Caco-2 (cell line): Measurements from ENCODE around the gene ADCY1. TPM values are rescaled to one million over a fixed set of nuclear protein-coding genes. Genes with fewer than 3 reads are reported as not detected.

ENCODE experiments used
- BruUV-seq: library from RNA; stranded (reverse); fragments of 400-500 nt; replicated peaks from 2 replicates; lab custom pipeline; 2021; lab: Mats Ljungman, UMichigan
- CTCF ChIA-PET: fragments of 300-600 bp; sonication (Branson Sonifier 250); formaldehyde crosslinking; loops from one replicate; lab custom pipeline; 2022; ENCODE audit warnings: antibody characterized with exemption; lab: Charles Lee
- POLR2A ChIA-PET: fragments of 300-600 bp; sonication (Branson Sonifier 250); formaldehyde crosslinking; loops from one replicate; lab custom pipeline; 2022; ENCODE audit warnings: antibody characterized with exemption; lab: Charles Lee
- DNase-seq, 2 experiments: peaks; one replicate each; pipeline versions ENCODE4 v3.0.0 to v3.0.0-alpha.2; 2020 to 2022
- H3K27me3 ChIP-seq: replicated peaks from 2 replicates; pipeline ENCODE4 v1.6.0; 2011; ENCODE audit warnings: low read length; ENCODE audit not compliant: control insufficient read depth, insufficient read depth
- H3K36me3 ChIP-seq: 2 replicates; pipeline ENCODE4 v1.5.1; 2011; ENCODE audit warnings: low read length; ENCODE audit not compliant: control insufficient read depth, insufficient read depth
- H3K4me1 ChIP-seq: fragments of 250-450 bp; sonication (Bioruptor Pico); 2 replicates; pipeline ENCODE4 v1.5.1; 2020; ENCODE audit warnings: mild to moderate bottlenecking
- H3K4me3 ChIP-seq: 2 replicates; pipeline ENCODE4 v1.5.1; 2011; ENCODE audit warnings: low read depth, mild to moderate bottlenecking, control low read depth, low read length
- H3K9me3 ChIP-seq: fragments of 250-450 bp; sonication (Bioruptor Pico); 2 replicates; pipeline ENCODE4 v1.5.1; 2020; ENCODE audit warnings: mild to moderate bottlenecking, moderate library complexity
- H3K27ac Mint-ChIP-seq: one replicate; pipeline ENCODE4 v1.8.0; 2022; ENCODE audit warnings: mixed read lengths; ENCODE audit not compliant: unreplicated experiment
- H3K27me3 Mint-ChIP-seq: one replicate; pipeline ENCODE4 v1.8.0; 2022; ENCODE audit warnings: mixed read lengths; ENCODE audit not compliant: insufficient read depth, unreplicated experiment
- H3K36me3 Mint-ChIP-seq: one replicate; pipeline ENCODE4 v1.8.0; 2022; ENCODE audit warnings: mild to moderate bottlenecking, mixed read lengths; ENCODE audit not compliant: insufficient read depth, unreplicated experiment
- H3K4me1 Mint-ChIP-seq: one replicate; pipeline ENCODE4 v1.8.0; 2022; ENCODE audit warnings: low read depth, mixed read lengths; ENCODE audit not compliant: unreplicated experiment
- H3K4me3 Mint-ChIP-seq: one replicate; pipeline ENCODE4 v1.8.0; 2022; ENCODE audit warnings: mild to moderate bottlenecking, moderate library complexity, mixed read lengths; ENCODE audit not compliant: unreplicated experiment
- H3K9me3 Mint-ChIP-seq: one replicate; pipeline ENCODE4 v1.8.0; 2022; ENCODE audit warnings: mixed read lengths; ENCODE audit not compliant: unreplicated experiment
- intact Hi-C: fragments of 100-400 bp; cut with micrococcal nuclease; formaldehyde crosslinking; loops from one replicate; pipeline ENCODE4 v1.10.0; 2022; ENCODE audit not compliant: unreplicated experiment
- total RNA-seq: library from RNA; stranded (reverse); gene quantifications from 2 replicates; pipeline ENCODE4 v1.2.3, GENCODE V29; 2022
- TF ChIP-seq, protein P1 (sequence below), 2 experiments: fragments of 200-600 bp in 1 of 2; IDR thresholded peaks; 1 replicate in 1 of 2; 2 replicates in 1 of 2; pipeline versions ENCODE4 v1.5.1 to v1.8.0; 2011 to 2022; ENCODE audit warnings: antibody characterized with exemption in 1 of 2, control low read depth in 1 of 2, inconsistent platforms in 1 of 2, low read depth in 1 of 2, low read length in 1 of 2, mild to moderate bottlenecking in 1 of 2, moderate library complexity in 1 of 2; ENCODE audit not compliant: insufficient read depth in 1 of 2, severe bottlenecking in 1 of 2, unreplicated experiment in 1 of 2

Gene ADCY1
- total RNA-seq, 1 experiment from 2014 or later, result 2.9 TPM

DNA sequence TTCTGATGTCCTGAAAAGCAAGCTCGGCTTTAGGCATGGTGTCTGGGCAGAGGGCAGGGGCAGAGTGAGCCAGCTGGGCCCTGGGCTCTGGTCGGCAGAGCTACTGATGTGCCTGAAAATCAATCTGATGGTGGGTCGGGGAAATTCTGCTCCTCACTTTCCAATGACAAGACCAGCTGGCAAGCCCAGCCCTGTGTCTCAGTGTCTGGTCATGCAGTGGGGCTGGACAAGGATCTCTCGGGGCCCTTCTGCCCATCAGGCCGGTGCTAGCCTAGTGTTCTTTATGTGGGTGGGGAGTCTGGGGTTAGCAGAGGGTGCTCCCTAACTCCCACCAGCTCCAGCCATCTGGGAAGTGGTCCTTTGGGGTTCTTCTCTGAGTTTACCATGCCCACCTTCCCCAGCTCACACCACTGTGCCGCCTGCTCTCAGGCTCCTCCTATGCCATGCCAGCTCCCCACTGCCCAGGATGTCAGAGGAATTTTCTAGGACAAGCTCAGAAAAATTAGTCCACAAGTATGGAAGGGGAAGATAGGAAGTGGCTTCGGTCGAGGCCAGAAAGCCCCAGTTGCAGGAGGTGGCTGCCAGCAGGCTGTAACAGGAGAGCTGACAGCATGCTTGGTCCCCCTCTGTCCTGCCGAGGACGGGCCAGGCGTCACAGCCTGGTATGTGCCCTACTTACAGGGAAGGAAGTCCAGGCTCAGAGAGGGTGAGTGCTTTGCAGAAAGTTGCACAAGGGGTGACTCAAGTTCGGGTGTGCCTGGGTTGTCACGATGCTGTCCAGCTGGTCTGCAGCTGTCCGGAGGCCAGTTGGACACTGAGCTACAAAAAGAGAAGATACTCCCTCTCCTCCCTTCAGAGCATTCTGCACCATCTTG is 135.2 kb downstream of the ADCY1 start:
- Mint-ChIP-seq H3K9me3 (no peaks in the 10 kb centered on the region), H3K4me1 (no peaks in the 10 kb centered on the region), H3K36me3 (no peaks in the 10 kb centered on the region), H3K4me3 (no peak overlapping the region), H3K27ac (no peak overlapping the region), H3K27me3 (peaks cover 5% of the 10 kb centered on the region)
- Histone ChIP-seq H3K4me1 (no peaks in the 10 kb centered on the region), H3K4me3 (no peak overlapping the region), H3K36me3 (no peaks in the 10 kb centered on the region), H3K27me3 (no peaks in the 10 kb centered on the region), H3K9me3 (no peaks in the 10 kb centered on the region)
- TF ChIP-seq, protein P1, sequence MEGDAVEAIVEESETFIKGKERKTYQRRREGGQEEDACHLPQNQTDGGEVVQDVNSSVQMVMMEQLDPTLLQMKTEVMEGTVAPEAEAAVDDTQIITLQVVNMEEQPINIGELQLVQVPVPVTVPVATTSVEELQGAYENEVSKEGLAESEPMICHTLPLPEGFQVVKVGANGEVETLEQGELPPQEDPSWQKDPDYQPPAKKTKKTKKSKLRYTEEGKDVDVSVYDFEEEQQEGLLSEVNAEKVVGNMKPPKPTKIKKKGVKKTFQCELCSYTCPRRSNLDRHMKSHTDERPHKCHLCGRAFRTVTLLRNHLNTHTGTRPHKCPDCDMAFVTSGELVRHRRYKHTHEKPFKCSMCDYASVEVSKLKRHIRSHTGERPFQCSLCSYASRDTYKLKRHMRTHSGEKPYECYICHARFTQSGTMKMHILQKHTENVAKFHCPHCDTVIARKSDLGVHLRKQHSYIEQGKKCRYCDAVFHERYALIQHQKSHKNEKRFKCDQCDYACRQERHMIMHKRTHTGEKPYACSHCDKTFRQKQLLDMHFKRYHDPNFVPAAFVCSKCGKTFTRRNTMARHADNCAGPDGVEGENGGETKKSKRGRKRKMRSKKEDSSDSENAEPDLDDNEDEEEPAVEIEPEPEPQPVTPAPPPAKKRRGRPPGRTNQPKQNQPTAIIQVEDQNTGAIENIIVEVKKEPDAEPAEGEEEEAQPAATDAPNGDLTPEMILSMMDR (IDR thresholded peaks at IDR 0.05; ENCODE audit: insufficient read depth in 1 of 2, low read depth in 1 of 2, low read length in 1 of 2, severe bottlenecking in 1 of 2, unreplicated experiment in 1 of 2), result no peak
- BruUV-seq, result no TSS peak
- ChIA-PET CTCF (interaction anchor here (1.1 kb wide), 1 partner anchor 46 kb away, joined by 4 read pairs; no protein-coding TSS in a partner anchor), POLR2A (no interaction called here)
- intact Hi-C loops, result no loop called here
- DNase-seq, result peak in 1 of 2 experiments; percentile 22

DNA sequence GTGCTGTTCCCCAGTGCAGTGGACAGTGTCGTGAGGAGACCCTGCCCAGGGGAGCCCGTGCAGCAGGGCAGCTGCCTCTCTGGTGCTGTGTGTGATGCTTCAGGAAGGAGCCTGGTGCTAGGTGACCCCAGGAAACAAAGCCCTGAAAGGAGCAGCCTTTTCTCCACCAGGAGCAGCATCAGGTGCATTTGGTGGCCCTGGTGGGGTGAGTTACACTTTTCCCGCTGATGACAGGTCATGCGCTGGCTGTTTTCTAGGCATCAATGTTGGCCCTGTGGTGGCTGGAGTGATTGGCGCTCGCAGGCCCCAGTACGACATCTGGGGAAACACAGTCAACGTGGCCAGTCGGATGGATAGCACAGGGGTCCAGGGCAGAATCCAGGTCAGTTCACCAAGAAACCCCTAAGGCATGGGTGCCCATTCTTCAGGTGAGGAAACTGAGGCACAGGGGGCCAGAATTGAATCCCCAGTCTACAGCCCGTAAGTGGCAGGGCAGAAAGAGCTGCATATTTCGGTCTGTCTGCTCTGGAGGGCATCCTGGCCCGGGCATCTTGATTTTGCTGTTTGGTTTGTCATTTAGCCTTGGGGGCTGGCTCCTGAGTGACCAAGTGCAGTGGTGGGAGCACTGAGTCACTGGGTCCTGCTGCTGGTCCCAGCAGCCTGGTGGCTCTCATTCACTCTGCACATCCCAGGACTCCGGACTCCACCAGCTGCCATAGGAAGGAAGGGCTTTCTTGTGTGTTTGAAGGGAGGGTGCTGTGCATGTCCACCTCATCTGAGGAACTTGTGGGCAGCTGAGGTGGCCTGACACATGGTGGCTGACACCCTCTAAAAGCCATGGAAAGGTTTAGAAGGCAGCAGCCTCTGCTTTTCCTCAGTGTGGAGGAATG is 136.3 kb downstream of the ADCY1 start:
- Mint-ChIP-seq H3K36me3 (no peaks in the 10 kb centered on the region), H3K27me3 (peaks cover 5% of the 10 kb centered on the region), H3K4me1 (no peaks in the 10 kb centered on the region), H3K4me3 (no peak overlapping the region), H3K9me3 (no peaks in the 10 kb centered on the region), H3K27ac (no peak overlapping the region)
- TF ChIP-seq, protein P1 (IDR thresholded peaks at IDR 0.05; ENCODE audit: insufficient read depth in 1 of 2, low read depth in 1 of 2, low read length in 1 of 2, severe bottlenecking in 1 of 2, unreplicated experiment in 1 of 2), result no peak
- Histone ChIP-seq H3K4me1 (no peaks in the 10 kb centered on the region), H3K36me3 (no peaks in the 10 kb centered on the region), H3K4me3 (no peak overlapping the region), H3K9me3 (no peaks in the 10 kb centered on the region), H3K27me3 (no peaks in the 10 kb centered on the region)
- BruUV-seq, result no TSS peak
- DNase-seq, result peak in 1 of 2 experiments; percentile 14
- intact Hi-C loops, result no loop called here
- ChIA-PET CTCF (no interaction called here), POLR2A (no interaction called here)

DNA sequence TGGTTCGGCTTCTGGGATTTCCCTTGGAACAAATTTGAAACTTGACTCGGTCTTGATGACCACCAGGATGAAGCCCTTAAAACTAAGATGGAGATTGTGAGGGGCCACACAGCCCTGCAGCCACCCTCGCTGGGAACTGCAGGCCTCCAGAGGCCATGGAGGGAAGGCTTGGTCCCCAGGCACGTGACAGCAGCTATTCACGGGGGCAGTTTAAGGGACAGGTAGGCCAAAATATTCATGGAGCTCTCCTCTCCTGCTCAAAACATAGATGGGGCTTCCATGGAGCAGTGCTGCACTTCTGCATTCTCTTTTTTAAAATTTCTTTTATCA is 137.0 kb downstream of the ADCY1 start:
- Histone ChIP-seq H3K9me3 (no peaks in the 10 kb centered on the region), H3K4me3 (no peak overlapping the region), H3K27me3 (no peaks in the 10 kb centered on the region), H3K4me1 (no peaks in the 10 kb centered on the region), H3K36me3 (no peaks in the 10 kb centered on the region)
- Mint-ChIP-seq H3K4me1 (no peaks in the 10 kb centered on the region), H3K36me3 (no peaks in the 10 kb centered on the region), H3K4me3 (no peak overlapping the region), H3K9me3 (no peaks in the 10 kb centered on the region), H3K27me3 (peaks cover 1% of the 10 kb centered on the region), H3K27ac (no peak overlapping the region)
- CTCF ChIA-PET, result no interaction called here
- intact Hi-C loops, result no loop called here
- no peak for DNase-seq
- TF ChIP-seq, protein P1 (IDR thresholded peaks at IDR 0.05; ENCODE audit: insufficient read depth in 1 of 2, low read depth in 1 of 2, low read length in 1 of 2, severe bottlenecking in 1 of 2, unreplicated experiment in 1 of 2), result no peak
- POLR2A ChIA-PET, result no interaction called here
- BruUV-seq, result no TSS peak
